CD1c-positive myeloid dendritic cell (primary cell): ENCODE data around the gene ADAM15.
A peak's percentile ranks its signal among the peaks of the same experiment; 100 is the strongest.

Experiments used
- DNase-seq: peaks from one replicate; pipeline ENCODE4 v3.0.0-alpha.2; 2016; ENCODE audit errors: extremely low spot score

ADAM15 gene, protein sequence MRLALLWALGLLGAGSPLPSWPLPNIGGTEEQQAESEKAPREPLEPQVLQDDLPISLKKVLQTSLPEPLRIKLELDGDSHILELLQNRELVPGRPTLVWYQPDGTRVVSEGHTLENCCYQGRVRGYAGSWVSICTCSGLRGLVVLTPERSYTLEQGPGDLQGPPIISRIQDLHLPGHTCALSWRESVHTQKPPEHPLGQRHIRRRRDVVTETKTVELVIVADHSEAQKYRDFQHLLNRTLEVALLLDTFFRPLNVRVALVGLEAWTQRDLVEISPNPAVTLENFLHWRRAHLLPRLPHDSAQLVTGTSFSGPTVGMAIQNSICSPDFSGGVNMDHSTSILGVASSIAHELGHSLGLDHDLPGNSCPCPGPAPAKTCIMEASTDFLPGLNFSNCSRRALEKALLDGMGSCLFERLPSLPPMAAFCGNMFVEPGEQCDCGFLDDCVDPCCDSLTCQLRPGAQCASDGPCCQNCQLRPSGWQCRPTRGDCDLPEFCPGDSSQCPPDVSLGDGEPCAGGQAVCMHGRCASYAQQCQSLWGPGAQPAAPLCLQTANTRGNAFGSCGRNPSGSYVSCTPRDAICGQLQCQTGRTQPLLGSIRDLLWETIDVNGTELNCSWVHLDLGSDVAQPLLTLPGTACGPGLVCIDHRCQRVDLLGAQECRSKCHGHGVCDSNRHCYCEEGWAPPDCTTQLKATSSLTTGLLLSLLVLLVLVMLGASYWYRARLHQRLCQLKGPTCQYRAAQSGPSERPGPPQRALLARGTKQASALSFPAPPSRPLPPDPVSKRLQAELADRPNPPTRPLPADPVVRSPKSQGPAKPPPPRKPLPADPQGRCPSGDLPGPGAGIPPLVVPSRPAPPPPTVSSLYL

DNA sequence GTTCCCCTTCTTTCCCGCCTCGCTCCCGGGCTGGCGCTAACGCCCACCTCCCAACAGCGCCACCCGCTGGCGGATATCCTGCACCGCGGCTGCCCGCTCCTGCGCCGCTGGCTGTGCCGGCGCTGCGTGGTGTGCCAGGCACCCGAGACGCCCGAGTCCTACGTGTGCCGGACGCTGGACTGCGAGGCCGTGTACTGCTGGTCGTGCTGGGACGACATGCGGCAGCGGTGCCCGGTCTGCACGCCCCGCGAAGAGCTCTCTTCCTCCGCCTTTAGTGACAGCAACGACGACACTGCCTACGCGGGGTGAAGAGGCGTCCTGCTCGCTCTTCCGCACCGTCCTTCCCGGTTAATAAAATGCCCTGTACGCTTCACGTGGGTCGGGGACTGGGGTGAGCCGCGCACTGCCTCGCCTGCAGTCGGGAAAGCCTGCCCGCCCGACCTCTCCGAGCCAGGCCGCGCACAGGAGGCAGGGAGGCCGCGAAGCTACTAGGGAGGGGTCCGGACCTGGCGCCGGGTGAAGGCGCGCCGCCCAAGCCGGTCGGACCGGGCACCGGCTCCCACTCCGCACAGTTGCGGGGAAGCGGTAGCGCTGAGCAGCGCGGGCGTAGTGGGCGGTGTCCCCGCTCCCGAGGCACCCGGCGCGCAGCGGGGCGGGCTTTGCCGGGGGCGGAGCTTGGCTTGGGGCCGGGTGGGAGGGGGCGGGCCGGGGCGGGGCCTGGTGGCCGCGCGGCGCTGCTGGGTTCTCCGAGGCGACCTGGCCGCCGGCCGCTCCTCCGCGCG is at the start of gene ADAM15:
Gene ADAM15 (plus strand): TSS at position 757 of the 782 bp plus-strand sequence. CDS start 71 bp downstream, outside the sequence.
- peak; percentile 95 for DNase-seq

DNA sequence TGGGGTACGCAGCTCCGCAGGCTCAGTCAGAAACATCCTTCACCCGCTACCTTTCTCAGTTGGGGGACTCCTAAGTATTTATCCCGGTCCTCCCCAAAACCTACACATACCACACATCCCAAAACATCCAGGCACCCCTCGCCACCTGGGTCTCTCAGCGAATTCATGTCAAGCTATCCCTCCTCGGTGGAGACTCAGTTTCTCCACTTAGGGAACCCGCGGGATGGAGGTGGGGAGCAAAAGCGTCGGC is 49.8 kb upstream of the ADAM15 start:
- DNase-seq: no peak

DNA sequence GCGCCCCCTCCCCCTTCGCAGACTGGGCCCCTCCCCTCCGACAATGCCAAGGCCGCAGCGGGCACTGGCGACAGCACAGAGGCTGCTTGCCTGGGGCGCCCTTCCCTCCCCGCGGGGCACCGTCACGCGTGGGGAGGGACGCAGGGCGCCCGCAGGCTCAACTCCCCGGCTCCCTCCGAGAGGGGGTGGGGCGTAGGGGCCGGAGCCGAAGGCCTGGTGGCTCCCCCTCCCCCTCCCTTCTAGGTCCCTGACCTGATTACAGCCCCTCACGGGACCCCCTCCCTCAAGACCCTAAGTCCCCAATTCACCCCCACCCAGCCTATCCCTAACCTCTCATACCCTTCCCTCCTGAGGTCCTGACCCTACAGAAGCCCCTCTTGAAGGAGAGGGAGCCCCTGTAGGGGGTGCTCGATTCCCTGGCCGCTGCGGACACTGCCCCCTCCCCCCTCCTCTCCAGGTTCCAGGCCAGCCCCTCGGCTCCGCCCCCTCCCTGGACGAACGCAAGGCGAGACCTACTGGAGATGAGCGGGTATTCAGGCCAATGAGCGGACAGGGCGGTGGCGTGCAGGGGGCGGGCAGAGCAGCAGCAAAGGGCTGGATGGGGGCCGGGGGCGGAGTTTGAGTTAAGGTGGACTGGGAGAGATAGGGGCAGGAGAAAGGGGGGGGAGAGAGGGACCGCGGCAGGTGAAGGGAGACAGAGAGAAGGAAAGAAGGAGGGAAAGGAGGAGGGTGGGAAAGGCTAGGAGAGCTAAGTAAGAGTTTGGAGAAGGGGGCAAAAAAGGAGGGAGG is 49.2 kb upstream of the ADAM15 start:
- DNase-seq: peak; percentile 98

DNA sequence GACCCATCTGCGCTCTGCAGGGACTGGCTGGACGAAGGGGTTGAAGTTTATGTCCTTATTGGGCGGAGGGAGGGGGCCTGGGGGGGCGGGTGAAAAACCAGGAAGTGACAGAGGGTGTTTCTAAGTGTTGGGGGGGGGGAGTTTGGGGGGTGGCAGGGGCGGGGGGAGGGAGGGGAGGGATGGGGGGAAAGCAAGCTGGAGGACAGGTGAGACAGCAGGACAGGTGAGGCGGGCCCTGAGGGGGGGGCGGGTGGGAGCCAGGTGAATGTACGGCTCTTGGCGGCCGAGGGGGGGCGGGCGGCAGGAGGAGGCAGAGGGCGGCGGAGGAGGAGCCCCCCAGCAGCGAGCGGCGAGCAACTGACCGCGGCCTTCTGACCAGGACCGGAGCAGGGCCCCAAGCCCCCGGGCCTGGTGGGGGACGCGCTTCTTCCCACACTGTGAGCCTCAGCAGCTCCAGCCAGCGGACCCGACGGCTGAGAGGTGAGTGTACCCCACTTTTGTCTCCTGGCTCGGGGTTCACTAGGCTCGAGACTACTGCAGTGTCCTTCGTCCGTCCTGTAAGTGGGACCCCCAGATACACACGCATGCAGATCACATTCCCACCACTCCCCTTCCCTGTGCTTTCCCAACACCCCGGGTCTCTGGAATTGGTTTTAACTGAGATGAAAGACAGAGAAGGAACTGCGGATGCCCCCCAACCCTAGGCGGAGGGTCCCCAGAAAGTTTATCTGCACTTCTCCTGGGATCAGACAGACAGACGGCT is 48.5 kb upstream of the ADAM15 start, which contains the start of gene ZBTB7B:
Gene ZBTB7B (plus strand): TSS at position 339 of the 763 bp plus-strand sequence. CDS start 11,859 bp downstream, outside the sequence.
- no peak for DNase-seq

- no peak for DNase-seq
Observed at GRCh38 chr1:155003227-155003765, 47.8 kb upstream of the ADAM15 start.

- no peak for DNase-seq
Observed at GRCh38 chr1:155003766-155004351, 47.3 kb upstream of the ADAM15 start.

DNA sequence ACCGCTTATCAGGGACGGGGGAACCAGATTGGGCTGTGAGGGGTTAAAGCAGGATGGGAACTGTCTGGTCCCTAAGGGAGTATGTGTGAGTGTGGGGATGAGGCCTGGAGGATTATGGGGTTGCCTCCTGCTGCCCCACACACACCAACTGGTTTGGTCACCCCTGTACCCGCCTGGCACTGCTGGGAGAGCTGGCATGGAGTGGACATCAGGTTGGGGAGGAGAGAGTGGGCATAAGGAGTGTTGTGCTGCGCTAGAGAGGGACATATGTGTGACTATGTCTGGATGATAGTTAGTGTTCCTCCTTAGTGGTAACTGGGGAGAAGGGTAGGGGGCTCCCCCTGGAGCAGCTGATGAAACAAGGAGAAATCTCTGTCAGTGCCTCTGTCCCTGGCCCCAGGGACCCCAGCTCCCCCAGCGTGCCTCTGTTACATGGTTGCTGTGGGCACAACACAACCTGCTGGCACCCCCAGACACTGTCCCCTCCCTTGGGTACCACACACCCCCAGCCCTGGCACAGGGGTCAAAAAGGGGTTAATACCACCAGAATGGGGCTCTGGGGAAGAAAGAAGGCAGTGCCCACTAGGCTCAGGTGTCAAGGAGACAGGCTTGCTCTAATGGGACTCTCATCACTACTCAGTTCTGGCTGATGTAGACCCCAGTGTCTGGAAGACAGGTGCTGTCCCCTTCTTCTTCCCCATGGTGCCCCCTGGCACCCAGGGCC is 46.6 kb upstream of the ADAM15 start:
- DNase-seq: no peak

GRCh38 chr1:155005076-155006011 is 45.8 kb upstream of the ADAM15 start:
- peak; percentile 31 for DNase-seq

GRCh38 chr1:155006601-155007101 is 44.5 kb upstream of the ADAM15 start:
- DNase-seq: peak; percentile 54

- no peak for DNase-seq
Observed at GRCh38 chr1:155007251-155007828, 43.8 kb upstream of the ADAM15 start.

- peak; percentile 17 for DNase-seq
Observed at GRCh38 chr1:155008015-155008941, 42.8 kb upstream of the ADAM15 start.

DNA sequence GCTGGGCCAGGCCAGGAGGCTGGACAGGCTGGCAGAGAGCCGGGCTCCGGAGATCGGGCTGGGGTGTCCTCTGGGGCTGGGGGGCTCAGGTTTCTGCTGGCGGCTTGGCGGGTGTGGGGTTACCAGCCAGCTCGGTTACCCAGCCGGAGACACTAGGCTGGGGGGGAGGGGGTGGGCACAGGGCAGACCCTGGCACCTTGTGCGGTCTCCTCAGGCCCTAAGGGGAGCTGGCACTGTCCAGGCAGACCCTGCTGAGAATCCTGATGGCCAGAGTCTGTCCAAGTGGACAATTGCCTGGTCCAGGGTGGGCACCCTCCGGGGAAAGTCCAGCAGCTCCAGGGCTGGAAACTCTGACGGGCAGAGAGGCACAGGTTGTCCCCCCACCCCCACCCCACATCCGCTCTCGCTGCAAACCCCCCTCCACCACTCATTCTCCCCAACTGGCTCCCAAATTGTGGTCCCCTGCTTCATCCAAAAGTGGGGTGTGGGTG is 41.9 kb upstream of the ADAM15 start:
- no peak for DNase-seq

- DNase-seq: no peak
Observed at GRCh38 chr1:155009742-155010141, 41.4 kb upstream of the ADAM15 start.

GRCh38 chr1:155010211-155010918 is 40.8 kb upstream of the ADAM15 start:
- peak; percentile 50 for DNase-seq

DNA sequence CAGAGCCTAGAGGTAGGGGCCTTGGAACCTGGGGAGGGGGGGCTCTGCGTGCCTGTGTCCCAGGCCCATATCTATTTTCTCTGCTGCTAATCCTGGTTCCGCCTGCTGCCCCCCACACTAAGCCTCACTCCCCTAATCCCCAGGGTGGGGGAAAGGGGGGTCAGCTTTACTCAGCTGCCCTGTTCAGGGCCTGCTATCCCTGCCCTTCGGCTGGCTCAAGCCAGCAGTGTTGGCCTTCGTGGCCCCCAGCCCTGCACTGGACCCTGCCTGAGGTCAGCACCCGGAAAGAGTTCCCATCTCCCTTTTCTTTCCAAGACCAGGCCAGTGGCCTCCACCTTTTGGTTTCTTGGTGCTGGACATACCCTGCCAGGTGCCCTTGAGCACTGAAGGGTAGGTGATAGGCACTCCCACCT is 40.1 kb upstream of the ADAM15 start:
- DNase-seq: no peak
